Adipocyte (in vitro differentiated cells): ENCODE data around the gene PLA2G4D.

Experiments
- DNase-seq: peaks from one replicate; pipeline ENCODE4 v3.0.0-alpha.2; 2015; ENCODE audit warnings: low read depth
- H3K27me3 ChIP-seq: replicated peaks from 2 replicates; pipeline ENCODE4 v1.7.0; 2013; ENCODE audit warnings: mild to moderate bottlenecking, low read length, moderate library complexity; ENCODE audit not compliant: control insufficient read depth, insufficient read depth
- H3K36me3 ChIP-seq: 2 replicates; pipeline ENCODE4 v1.7.0; 2013; ENCODE audit warnings: low read length, mild to moderate bottlenecking, moderate library complexity; ENCODE audit not compliant: control insufficient read depth, insufficient read depth, severe bottlenecking
- H3K4me1 ChIP-seq: 2 replicates; pipeline ENCODE4 v1.7.0; 2013; ENCODE audit warnings: mild to moderate bottlenecking, low read length, moderate library complexity; ENCODE audit not compliant: control insufficient read depth, insufficient read depth
- H3K4me3 ChIP-seq: 2 replicates; pipeline ENCODE4 v1.7.0; 2013; ENCODE audit warnings: mild to moderate bottlenecking, low read length, moderate library complexity
- H3K9ac ChIP-seq: 2 replicates; pipeline ENCODE4 v1.7.0; 2013; ENCODE audit warnings: mild to moderate bottlenecking, low read length, moderate library complexity
- H3K9me3 ChIP-seq: 2 replicates; pipeline ENCODE4 v1.7.0; 2013; ENCODE audit warnings: mild to moderate bottlenecking, low read length, moderate library complexity; ENCODE audit not compliant: control insufficient read depth

The PLA2G4D gene

DNA sequence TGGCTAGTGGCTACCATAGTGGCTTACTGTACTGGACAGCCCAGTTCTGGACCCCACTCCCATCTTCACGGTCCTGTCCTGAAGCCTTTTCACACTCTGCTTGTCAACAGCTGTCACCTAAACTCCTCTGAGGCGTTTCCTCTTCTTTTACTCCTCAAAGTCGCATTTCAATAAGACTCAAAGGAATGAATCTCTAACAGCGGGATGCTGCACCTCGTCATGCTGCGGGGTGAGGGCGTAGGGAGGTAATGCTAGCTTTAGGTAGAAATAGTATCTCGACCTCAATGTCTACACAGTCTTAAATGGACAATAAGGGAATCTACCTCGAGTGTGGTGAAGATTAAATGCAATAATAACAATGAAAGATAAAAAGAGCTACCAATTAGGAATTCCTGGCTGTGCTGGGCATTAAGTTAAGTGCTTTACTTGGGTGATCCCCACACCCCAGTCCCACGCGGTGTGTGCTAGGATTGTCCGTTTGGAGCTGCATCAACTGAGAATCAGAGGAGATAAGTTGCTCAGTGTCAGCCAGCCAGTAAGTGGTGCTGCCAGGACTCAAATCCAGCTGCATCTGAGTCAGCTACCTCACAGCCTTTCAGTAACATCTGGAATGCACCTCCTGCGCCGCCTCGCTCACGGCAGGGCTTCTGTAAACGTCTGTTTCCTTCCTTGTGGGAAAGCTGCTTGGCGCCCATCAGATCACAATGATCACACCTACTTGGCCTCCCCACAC is 14.0 kb downstream of the PLA2G4D start:
- DNase-seq, result peak; percentile 35
- peaks cover 71% of the 10 kb centered on the region for H3K27me3 ChIP-seq

GRCh38 chr15:42079401-42079908 is 14.9 kb downstream of the PLA2G4D start:
- Histone ChIP-seq H3K4me1 (no peaks in the 10 kb centered on the region), H3K9ac (no peak overlapping the region), H3K36me3 (no peaks in the 10 kb centered on the region), H3K27me3 (peaks cover 66% of the 10 kb centered on the region), H3K9me3 (no peaks in the 10 kb centered on the region), H3K4me3 (no peak overlapping the region)
- no peak for DNase-seq

More for the DNA sequence above, 14.0 kb downstream of the PLA2G4D start:
- H3K36me3 ChIP-seq, result no peaks in the 10 kb centered on the region
- no peak overlapping the region for H3K4me3 ChIP-seq
- H3K4me1 ChIP-seq, result no peaks in the 10 kb centered on the region
- no peaks in the 10 kb centered on the region for H3K9me3 ChIP-seq
- H3K9ac ChIP-seq, result no peak overlapping the region

DNA sequence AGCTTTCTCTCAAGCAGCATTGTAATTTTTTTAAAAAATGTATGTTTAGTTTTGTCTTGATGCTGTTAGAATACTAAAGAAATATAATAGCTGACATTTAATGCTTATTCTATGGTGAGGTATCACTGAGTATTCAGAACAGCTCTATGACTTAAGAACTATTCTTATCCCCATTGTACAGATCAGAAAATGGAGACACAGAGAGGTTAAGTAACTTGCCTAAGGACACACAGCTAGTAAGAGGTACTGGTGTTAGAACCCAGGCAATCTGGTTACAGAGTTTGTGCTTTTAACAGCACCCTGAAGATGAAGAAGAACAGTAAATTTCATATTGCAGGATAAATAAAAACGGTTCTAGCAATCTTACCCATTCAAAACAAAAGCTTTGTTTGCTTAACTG is 15.5 kb downstream of the PLA2G4D start:
- Histone ChIP-seq H3K36me3 (no peaks in the 10 kb centered on the region), H3K9ac (no peak overlapping the region), H3K9me3 (no peaks in the 10 kb centered on the region), H3K4me1 (no peaks in the 10 kb centered on the region), H3K4me3 (no peak overlapping the region), H3K27me3 (peaks cover 64% of the 10 kb centered on the region)
- no peak for DNase-seq

GRCh38 chr15:42077689-42078088 is 16.7 kb downstream of the PLA2G4D start:
- H3K9me3 ChIP-seq, result no peaks in the 10 kb centered on the region
- H3K4me3 ChIP-seq, result no peak overlapping the region
- no peaks in the 10 kb centered on the region for H3K4me1 ChIP-seq
- H3K36me3 ChIP-seq, result no peaks in the 10 kb centered on the region
- no peak for DNase-seq
- H3K27me3 ChIP-seq, result peaks cover 60% of the 10 kb centered on the region
- no peak overlapping the region for H3K9ac ChIP-seq

GRCh38 chr15:42073418-42073817 is 20.9 kb downstream of the PLA2G4D start:
- H3K4me1 ChIP-seq, result no peaks in the 10 kb centered on the region
- no peaks in the 10 kb centered on the region for H3K9me3 ChIP-seq
- H3K9ac ChIP-seq, result no peak overlapping the region
- peaks cover 45% of the 10 kb centered on the region for H3K27me3 ChIP-seq
- no peaks in the 10 kb centered on the region for H3K36me3 ChIP-seq
- no peak for DNase-seq
- H3K4me3 ChIP-seq, result no peak overlapping the region

- Histone ChIP-seq H3K9me3 (no peaks in the 10 kb centered on the region), H3K36me3 (no peaks in the 10 kb centered on the region), H3K4me1 (no peaks in the 10 kb centered on the region), H3K9ac (no peak overlapping the region), H3K27me3 (peaks cover 44% of the 10 kb centered on the region), H3K4me3 (no peak overlapping the region)
- no peak for DNase-seq
These were observed 22.1 kb downstream of the PLA2G4D start for GRCh38 chr15:42072141-42072685.

DNA sequence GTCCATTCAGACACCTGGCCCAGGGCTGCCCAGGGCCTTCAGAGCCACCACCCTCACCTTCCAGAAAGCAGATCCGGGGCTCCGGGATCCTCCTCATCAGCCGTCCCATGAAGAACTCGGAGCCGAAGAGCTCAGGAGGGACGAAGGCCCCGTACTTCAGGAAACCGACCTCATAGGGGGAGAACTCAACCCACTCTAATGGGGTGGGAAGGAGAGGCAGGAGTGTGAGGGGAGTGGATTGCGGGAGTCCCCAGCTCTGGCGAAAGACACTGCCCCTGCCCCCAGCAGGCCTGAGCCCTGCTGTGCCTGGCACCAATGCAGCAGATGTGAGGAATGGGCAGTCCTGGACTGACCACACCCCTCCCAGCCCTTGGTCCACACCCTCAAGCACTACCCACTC is 22.6 kb downstream of the PLA2G4D start:
- Histone ChIP-seq H3K36me3 (no peaks in the 10 kb centered on the region), H3K9me3 (no peaks in the 10 kb centered on the region), H3K4me3 (no peak overlapping the region), H3K9ac (no peak overlapping the region), H3K4me1 (no peaks in the 10 kb centered on the region), H3K27me3 (peaks cover 43% of the 10 kb centered on the region)
- DNase-seq, result no peak

- Histone ChIP-seq H3K9me3 (no peaks in the 10 kb centered on the region), H3K27me3 (peaks cover 45% of the 10 kb centered on the region), H3K36me3 (no peaks in the 10 kb centered on the region), H3K9ac (no peak overlapping the region), H3K4me3 (no peak overlapping the region), H3K4me1 (no peaks in the 10 kb centered on the region)
- no peak for DNase-seq
These were observed 23.4 kb downstream of the PLA2G4D start for GRCh38 chr15:42070976-42071350.

- Histone ChIP-seq H3K27me3 (peaks cover 50% of the 10 kb centered on the region), H3K36me3 (no peaks in the 10 kb centered on the region), H3K9me3 (no peaks in the 10 kb centered on the region), H3K4me1 (no peaks in the 10 kb centered on the region), H3K4me3 (no peak overlapping the region), H3K9ac (no peak overlapping the region)
- DNase-seq, result no peak
These were observed 23.9 kb downstream of the PLA2G4D start for GRCh38 chr15:42070279-42070975.

GRCh38 chr15:42069496-42070278 is 24.7 kb downstream of the PLA2G4D start:
- no peak for DNase-seq
- no peaks in the 10 kb centered on the region for H3K36me3 ChIP-seq
- H3K9me3 ChIP-seq, result no peaks in the 10 kb centered on the region
- no peak overlapping the region for H3K4me3 ChIP-seq
- no peaks in the 10 kb centered on the region for H3K4me1 ChIP-seq
- no peak overlapping the region for H3K9ac ChIP-seq
- H3K27me3 ChIP-seq, result peaks cover 47% of the 10 kb centered on the region

- no peak overlapping the region for H3K9ac ChIP-seq
- H3K27me3 ChIP-seq, result peaks cover 47% of the 10 kb centered on the region
- no peak overlapping the region for H3K4me3 ChIP-seq
- H3K4me1 ChIP-seq, result no peaks in the 10 kb centered on the region
- no peaks in the 10 kb centered on the region for H3K9me3 ChIP-seq
- no peak for DNase-seq
- no peaks in the 10 kb centered on the region for H3K36me3 ChIP-seq
These were observed 25.3 kb downstream of the PLA2G4D start for GRCh38 chr15:42069025-42069424.
